Ovary (tissue), 3 donors: ENCODE results near the gene PRR14.

Experiments used
- CTCF ChIP-seq, 3 donors: fragments of 450-650 bp in 2 of 3; fragments of 200-600 bp in 1 of 3; IDR thresholded peaks; one replicate each; pipeline versions ENCODE4 v1.5.1 to v1.8.0; 2016 to 2022; ENCODE audit warnings: antibody characterized with exemption in 3 of 3, mild to moderate bottlenecking in 1 of 3
- EP300 ChIP-seq: sonication (generic); formaldehyde crosslinking; IDR thresholded peaks from one replicate; pipeline ENCODE4 v1.6.1; 2017; ENCODE audit warnings: antibody characterized with exemption
- POLR2A ChIP-seq: fragments of 450-650 bp; IDR thresholded peaks from one replicate; pipeline ENCODE4 v1.6.1; 2017; ENCODE audit warnings: antibody characterized with exemption, mild to moderate bottlenecking, moderate library complexity
- donor health status: DM: no; HTN: no; CAD: no.

DNA sequence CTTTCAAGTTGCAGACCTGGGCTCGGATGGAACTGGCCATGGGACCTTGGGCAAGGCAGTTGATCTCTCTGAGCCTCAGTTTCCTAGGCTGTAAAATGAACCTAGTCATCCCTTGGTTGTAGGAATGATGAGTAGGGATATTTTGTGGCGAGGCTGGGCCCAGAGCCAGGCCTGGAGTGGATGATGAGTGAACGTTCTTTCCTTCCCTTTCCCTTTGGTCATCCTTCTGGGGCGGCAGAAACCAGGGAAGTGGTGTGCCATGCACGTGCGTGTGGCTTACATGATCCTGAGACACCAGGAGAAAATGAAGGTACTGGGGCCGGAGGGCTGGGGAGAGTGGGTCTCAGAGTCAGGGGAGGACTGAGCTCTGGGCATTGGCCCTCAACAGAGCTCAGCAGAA is 15.9 kb downstream of the PRR14 start:
- no peak for TF ChIP-seq CTCF (IDR thresholded peaks at IDR 0.05)
- TF ChIP-seq POLR2A, result no peak
- TF ChIP-seq EP300, result no peak
